ENCODE results near the gene NTRK2. TPM values are rescaled to one million over a fixed set of nuclear protein-coding genes. Genes with fewer than 3 reads are reported as not detected.

Gene NTRK2
- total RNA-seq, 4 donors from 2014 or later = 2.6 to 8.5 (median 6.0) TPM

GRCh38 chr9:84755380-84755779 lies 85.9 kb downstream of the NTRK2 start:
- no peak for ATAC-seq
- H3K4me1 ChIP-seq = peaks cover 0 to 6% (median 0%) of the 10 kb centered on the region in 3 donors
- TF ChIP-seq EP300 (IDR thresholded peaks at IDR 0.05) = no peak
- no peak for TF ChIP-seq CTCF (IDR thresholded peaks at IDR 0.05)
- no peak for TF ChIP-seq POLR2AphosphoS5 (IDR thresholded peaks at IDR 0.05)
- TF ChIP-seq POLR2A (IDR thresholded peaks at IDR 0.05) = no peak
- no peaks in the 10 kb centered on the region for H3K9me3 ChIP-seq
- H3K27ac ChIP-seq = no peak overlapping the region
- H3K36me3 ChIP-seq = no peaks in the 10 kb centered on the region
- no peaks in the 10 kb centered on the region for H3K27me3 ChIP-seq
- 89 to 91% methylated on average over 5 of the region's 5 CpGs for WGBS, 2 donors (ENCODE audit: low coverage in 1 of 2)
- no peak overlapping the region for H3K4me3 ChIP-seq

GRCh38 chr9:84756171-84756570 lies 86.6 kb downstream of the NTRK2 start:
- H3K27me3 ChIP-seq = no peaks in the 10 kb centered on the region
- 47 to 69% methylated on average over 3 to 4 of the region's 4 CpGs for WGBS, 2 donors (ENCODE audit: low coverage in 1 of 2)
- no peaks in the 10 kb centered on the region for H3K36me3 ChIP-seq
- no peak for ATAC-seq
- H3K27ac ChIP-seq = no peak overlapping the region
- TF ChIP-seq POLR2A (IDR thresholded peaks at IDR 0.05) (no peak), EP300 (IDR thresholded peaks at IDR 0.05) (no peak), CTCF (IDR thresholded peaks at IDR 0.05) (no peak), POLR2AphosphoS5 (IDR thresholded peaks at IDR 0.05) (no peak)
- peaks cover 0 to 6% (median 0%) of the 10 kb centered on the region in 3 donors for H3K4me1 ChIP-seq
- no peak overlapping the region for H3K4me3 ChIP-seq
- no peaks in the 10 kb centered on the region for H3K9me3 ChIP-seq

- no peaks in the 10 kb centered on the region for H3K36me3 ChIP-seq
- H3K27me3 ChIP-seq = no peaks in the 10 kb centered on the region
- H3K4me3 ChIP-seq = no peak overlapping the region
- no peaks in the 10 kb centered on the region for H3K9me3 ChIP-seq
- 33 to 44% methylated on average over 1 of the region's 1 CpG for WGBS, 2 donors (ENCODE audit: low coverage in 1 of 2)
- no peak overlapping the region for H3K27ac ChIP-seq
- H3K4me1 ChIP-seq = peaks cover 0 to 6% (median 0%) of the 10 kb centered on the region in 3 donors
- ATAC-seq = no peak
- TF ChIP-seq POLR2A (IDR thresholded peaks at IDR 0.05) = no peak
- TF ChIP-seq CTCF (IDR thresholded peaks at IDR 0.05) = no peak
- no peak for TF ChIP-seq POLR2AphosphoS5 (IDR thresholded peaks at IDR 0.05)
- no peak for TF ChIP-seq EP300 (IDR thresholded peaks at IDR 0.05)
Measured at GRCh38 chr9:84756731-84757130, 87.2 kb downstream of the NTRK2 start.

- no peaks in the 10 kb centered on the region for H3K36me3 ChIP-seq
Measured at GRCh38 chr9:84758817-84759216, 89.3 kb downstream of the NTRK2 start.

More at GRCh38 chr9:84758817-84759216, 89.3 kb downstream of the NTRK2 start:
- ATAC-seq = no peak
- no peak overlapping the region for H3K27ac ChIP-seq
- H3K4me1 ChIP-seq = peaks cover 0 to 6% (median 0%) of the 10 kb centered on the region in 3 donors
- no peak for TF ChIP-seq EP300 (IDR thresholded peaks at IDR 0.05)
- TF ChIP-seq POLR2A (IDR thresholded peaks at IDR 0.05) = no peak
- no peak for TF ChIP-seq CTCF (IDR thresholded peaks at IDR 0.05)
- TF ChIP-seq POLR2AphosphoS5 (IDR thresholded peaks at IDR 0.05) = no peak
- peaks cover 4% of the 10 kb centered on the region for H3K27me3 ChIP-seq
- 75 to 92% methylated on average over 1 of the region's 1 CpG for WGBS, 2 donors (ENCODE audit: low coverage in 1 of 2)
- no peaks in the 10 kb centered on the region for H3K9me3 ChIP-seq
- H3K4me3 ChIP-seq = no peak overlapping the region

Measured in gastroesophageal sphincter (tissue), 4 donors.